OCI-LY3 (cell line): ENCODE results near the gene SIRT6.

Experiments used
- EZH2phosphoT487 ChIP-seq: fragments of 200-600 bp; shearing (Covaris generic); IDR thresholded peaks from 2 replicates; pipeline ENCODE4 v1.6.1; 2018; ENCODE audit warnings: antibody characterized with exemption, mixed run types, low read depth
- TF ChIP-seq, protein P1 (sequence below): fragments of 200-600, 300-600 bp; sonication (generic); IDR thresholded peaks from 2 replicates; pipeline ENCODE4 v1.5.1; 2014; ENCODE audit warnings: antibody characterized with exemption, low read length, low read depth

DNA sequence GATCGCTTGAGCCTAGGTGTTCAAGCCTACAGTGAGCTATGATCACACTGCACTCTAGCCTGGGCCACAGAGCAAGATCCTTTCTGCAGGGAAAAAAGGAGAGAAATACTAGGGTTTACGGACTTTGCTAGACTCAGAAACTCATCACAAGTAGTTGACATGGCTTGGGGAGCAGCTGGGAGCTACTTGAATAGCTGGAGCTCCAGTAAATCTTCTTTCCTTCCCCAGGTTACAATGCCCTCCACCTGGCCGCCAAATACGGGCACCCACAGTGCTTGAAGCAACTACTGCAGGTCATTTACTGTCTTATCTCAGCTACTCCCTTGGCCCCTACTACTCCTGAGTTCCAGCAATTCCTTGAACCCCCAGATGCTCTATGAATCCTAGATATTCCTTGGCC lies 19.4 kb upstream of the SIRT6 start:
- TF ChIP-seq, protein P1, sequence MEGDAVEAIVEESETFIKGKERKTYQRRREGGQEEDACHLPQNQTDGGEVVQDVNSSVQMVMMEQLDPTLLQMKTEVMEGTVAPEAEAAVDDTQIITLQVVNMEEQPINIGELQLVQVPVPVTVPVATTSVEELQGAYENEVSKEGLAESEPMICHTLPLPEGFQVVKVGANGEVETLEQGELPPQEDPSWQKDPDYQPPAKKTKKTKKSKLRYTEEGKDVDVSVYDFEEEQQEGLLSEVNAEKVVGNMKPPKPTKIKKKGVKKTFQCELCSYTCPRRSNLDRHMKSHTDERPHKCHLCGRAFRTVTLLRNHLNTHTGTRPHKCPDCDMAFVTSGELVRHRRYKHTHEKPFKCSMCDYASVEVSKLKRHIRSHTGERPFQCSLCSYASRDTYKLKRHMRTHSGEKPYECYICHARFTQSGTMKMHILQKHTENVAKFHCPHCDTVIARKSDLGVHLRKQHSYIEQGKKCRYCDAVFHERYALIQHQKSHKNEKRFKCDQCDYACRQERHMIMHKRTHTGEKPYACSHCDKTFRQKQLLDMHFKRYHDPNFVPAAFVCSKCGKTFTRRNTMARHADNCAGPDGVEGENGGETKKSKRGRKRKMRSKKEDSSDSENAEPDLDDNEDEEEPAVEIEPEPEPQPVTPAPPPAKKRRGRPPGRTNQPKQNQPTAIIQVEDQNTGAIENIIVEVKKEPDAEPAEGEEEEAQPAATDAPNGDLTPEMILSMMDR, result no peak
- TF ChIP-seq EZH2phosphoT487, result no peak
